ENCODE results near the gene AKR1C8. TPM values are rescaled to one million over a fixed set of nuclear protein-coding genes. Genes with fewer than 3 reads are reported as not detected.
"Not testable (repeated sequence)": the region's sequence is repeated elsewhere in the genome, so short reads cannot be mapped to it uniquely, and the experiment has no call there.

The AKR1C8 gene
- total RNA-seq, 2 donors from 2014 or later: not detected

DNA sequence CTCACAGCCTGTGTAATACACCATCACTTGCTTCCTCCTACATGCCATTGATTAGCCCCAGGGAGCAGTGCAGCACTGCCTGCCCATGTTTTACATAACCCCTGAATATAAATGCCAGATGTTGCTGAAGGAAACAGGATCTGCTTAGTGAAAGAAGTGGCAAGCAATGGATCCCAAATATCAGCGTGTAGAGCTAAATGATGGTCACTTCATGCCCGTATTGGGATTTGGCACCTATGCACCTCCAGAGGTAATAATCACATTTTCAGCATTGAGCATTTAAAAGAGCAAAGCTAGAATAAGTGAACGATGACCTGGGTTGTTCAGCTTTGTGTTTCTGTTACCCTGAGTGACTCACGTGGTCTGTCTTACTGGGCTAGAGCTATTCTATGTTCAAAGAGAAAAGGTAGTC, 11.8 kb upstream of the AKR1C8 start, which contains the start of gene AKR1C4:
Gene AKR1C4 (plus strand): TSS at position 136 of the 412 bp plus-strand sequence. CDS start 31 bp downstream, at position 167.
- H3K27ac Mint-ChIP-seq: no peak within 1 kb of the TSS
- H3K9me3 Mint-ChIP-seq: peaks cover 0 to 3% of the 10 kb centered on the region in 2 donors
- ATAC-seq (replicated peaks in 1 of 2) (no peak), DNase-seq (no peak)
- H3K27me3 Mint-ChIP-seq (ENCODE audit: low read depth): peaks cover 7% of the 10 kb centered on the region
- no peaks in the 10 kb centered on the region for H3K36me3 Mint-ChIP-seq (ENCODE audit: insufficient read depth in 2 of 2)
- H3K4me3 Mint-ChIP-seq: no peak within 1 kb of the TSS
- no peaks in the 10 kb centered on the region for H3K4me1 Mint-ChIP-seq (ENCODE audit: low read depth)

DNA sequence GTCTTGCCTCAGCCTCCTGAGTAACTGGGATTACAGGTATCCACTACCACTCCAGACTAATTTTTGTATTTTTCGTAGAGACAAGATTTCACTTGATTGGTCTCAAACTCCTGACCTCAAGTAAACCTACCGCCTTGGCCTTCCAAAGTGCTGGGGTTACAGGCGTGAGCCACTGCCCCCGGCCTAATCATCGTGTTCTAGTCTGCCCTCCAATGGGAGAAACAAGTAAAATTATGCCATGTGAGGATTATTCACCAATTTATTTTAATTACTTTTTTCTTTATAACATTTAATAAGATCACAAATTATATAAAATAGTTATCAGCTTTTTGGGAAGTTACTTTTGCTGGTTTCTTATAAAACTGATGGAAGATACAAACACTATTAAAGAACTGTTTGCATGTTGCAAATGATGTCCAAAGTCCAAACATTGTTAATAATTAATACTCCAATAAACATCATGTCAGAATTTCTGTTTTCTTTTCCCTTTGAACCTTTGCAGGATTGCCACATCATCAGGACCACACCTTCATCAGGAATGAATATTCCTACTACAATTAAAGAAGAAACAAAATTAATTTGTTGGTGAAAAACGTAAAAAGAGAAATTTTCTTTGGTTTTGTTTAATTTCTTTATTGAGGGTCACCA, 10.9 kb upstream of the AKR1C8 start:
- Mint-ChIP-seq H3K4me3 (no peak overlapping the region), H3K36me3 (ENCODE audit: insufficient read depth in 2 of 2) (no peaks in the 10 kb centered on the region), H3K9me3 (peaks cover 0 to 3% of the 10 kb centered on the region in 2 donors), H3K27me3 (ENCODE audit: low read depth) (peaks cover 7% of the 10 kb centered on the region), H3K4me1 (ENCODE audit: low read depth) (no peaks in the 10 kb centered on the region), H3K27ac (no peak overlapping the region)
- DNase-seq: no peak
- ATAC-seq (replicated peaks in 1 of 2): no peak

DNA sequence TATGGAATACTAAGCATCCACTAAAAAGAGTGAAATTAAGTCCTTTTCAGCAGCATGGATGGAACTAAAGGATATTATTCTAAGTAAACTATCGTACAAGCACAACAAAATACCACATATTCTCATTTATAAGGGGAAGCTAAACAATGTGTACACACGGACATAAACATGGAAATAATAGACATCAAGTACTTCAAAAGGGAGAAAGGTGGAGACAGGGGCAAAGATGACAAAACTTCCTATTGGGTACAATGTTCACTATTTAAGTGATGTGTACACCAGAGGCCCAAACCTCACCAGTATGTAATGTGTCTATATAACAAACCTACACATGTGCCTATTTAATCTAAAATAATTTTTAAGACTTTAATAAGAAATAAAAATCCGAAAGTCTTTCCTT, 9.5 kb upstream of the AKR1C8 start:
- Mint-ChIP-seq H3K36me3 (ENCODE audit: insufficient read depth in 2 of 2) (no peaks in the 10 kb centered on the region), H3K9me3 (peaks cover 0 to 3% of the 10 kb centered on the region in 2 donors), H3K4me3 (no peak overlapping the region), H3K27ac (no peak overlapping the region), H3K4me1 (ENCODE audit: low read depth) (peaks cover 8% of the 10 kb centered on the region), H3K27me3 (ENCODE audit: low read depth) (peaks cover 7% of the 10 kb centered on the region)
- ATAC-seq (replicated peaks in 1 of 2) (no peak), DNase-seq (no peak)

DNA sequence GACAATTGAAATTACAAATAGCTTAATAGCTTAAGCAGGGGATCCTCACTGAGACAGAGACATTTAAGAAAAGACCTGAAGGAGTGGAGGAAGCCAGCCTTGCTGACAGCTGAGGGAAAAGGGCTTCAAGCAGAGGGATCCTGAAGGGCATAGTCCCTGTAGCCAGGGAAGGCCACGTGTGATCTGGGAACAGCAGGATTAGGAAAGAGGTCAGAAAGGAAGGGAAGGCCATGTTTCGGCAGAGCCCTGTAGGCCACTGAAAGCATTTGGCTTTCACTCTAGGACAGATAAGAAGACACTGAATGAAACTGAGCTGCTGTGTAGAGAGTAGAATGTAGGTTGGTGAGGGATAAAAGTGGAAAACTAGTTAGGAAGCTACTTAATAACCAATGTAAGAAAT, 3.4 kb upstream of the AKR1C8 start:
- no peak for ATAC-seq (replicated peaks in 1 of 2)
- Mint-ChIP-seq H3K27ac (no peak overlapping the region), H3K9me3 (no peaks in the 10 kb centered on the region), H3K4me1 (ENCODE audit: low read depth) (peaks cover 10% of the 10 kb centered on the region), H3K36me3 (ENCODE audit: insufficient read depth in 2 of 2) (no peaks in the 10 kb centered on the region), H3K27me3 (ENCODE audit: low read depth) (no peaks in the 10 kb centered on the region), H3K4me3 (no peak overlapping the region)
- DNase-seq: no peak

DNA sequence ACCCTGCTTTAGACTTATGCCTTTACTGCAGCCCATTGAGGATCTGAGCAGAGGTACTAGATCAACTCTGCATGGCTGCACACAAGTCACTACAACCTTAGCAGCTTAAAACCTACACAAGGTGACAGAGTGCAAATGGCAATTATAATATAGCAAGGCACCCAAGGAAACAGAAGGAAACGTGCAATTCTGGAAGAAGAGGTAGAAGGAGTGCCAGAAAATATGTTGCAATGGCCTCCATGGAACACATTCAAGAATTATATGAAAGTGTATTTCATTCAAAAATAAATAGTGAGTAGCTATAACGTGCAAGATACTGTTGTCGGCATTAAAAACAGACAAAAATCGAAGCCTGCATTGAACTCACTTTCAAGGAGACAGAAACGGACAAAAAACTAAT, 2.9 kb upstream of the AKR1C8 start:
- no peak for ATAC-seq (replicated peaks in 1 of 2)
- no peaks in the 10 kb centered on the region for H3K36me3 Mint-ChIP-seq (ENCODE audit: insufficient read depth in 2 of 2)

DNA sequence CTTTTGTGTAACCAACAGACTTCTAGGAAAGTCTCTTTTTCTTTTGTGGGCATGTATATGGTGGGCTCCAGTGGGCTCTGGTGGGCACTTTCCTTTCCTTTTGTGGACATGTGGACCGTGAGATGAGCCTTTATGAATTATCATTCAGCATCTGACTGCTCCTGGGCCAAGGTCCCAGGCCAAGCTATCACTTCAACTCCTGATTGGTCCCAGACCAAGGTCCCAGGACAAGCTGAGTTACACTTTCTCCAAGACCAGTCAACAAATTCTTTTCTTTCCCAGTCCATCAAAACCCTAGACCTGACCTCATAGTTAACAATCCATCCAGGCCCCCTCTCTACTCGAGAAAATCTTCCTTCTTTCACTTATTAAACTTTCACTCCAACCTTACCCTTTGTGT, 1.0 kb downstream of the AKR1C8 start:
- no peak for DNase-seq
- H3K9me3 Mint-ChIP-seq: peaks cover 1 to 3% of the 10 kb centered on the region in 2 donors
- H3K27me3 Mint-ChIP-seq (ENCODE audit: low read depth): no peaks in the 10 kb centered on the region
- no peak overlapping the region for H3K4me3 Mint-ChIP-seq
- ATAC-seq (replicated peaks in 1 of 2): no peak
- H3K27ac Mint-ChIP-seq: no peak overlapping the region
- peaks cover 0 to 1% of the 10 kb centered on the region in 2 donors for H3K36me3 Mint-ChIP-seq (ENCODE audit: insufficient read depth in 2 of 2)
- no peaks in the 10 kb centered on the region for H3K4me1 Mint-ChIP-seq (ENCODE audit: low read depth)

More for the DNA sequence above, 2.9 kb upstream of the AKR1C8 start:
- H3K27me3 Mint-ChIP-seq (ENCODE audit: low read depth): no peaks in the 10 kb centered on the region
- no peak overlapping the region for H3K27ac Mint-ChIP-seq
- peaks cover 10% of the 10 kb centered on the region for H3K4me1 Mint-ChIP-seq (ENCODE audit: low read depth)
- H3K4me3 Mint-ChIP-seq: no peak overlapping the region
- DNase-seq: no peak
- no peaks in the 10 kb centered on the region for H3K9me3 Mint-ChIP-seq

DNA sequence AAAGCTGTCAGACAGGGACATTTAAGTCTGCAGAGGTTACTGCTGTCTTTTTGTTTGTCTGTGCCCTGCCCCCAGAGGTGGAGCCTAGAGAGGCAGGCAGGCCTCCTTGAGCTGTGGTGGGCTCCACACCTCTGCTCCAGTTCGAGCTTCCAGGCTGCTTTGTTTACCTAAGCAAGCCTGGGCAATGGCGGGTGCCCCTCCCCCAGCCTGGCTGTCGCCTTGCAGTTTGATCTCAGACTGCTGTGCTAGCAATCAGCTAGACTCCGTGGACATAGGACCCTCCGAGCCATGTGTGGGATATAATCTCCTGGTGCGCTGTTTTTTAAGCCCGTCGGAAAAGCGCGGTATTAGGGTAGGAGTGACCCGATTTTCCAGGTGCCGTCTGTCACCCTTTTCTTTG, 4.4 kb downstream of the AKR1C8 start:
- H3K9me3 Mint-ChIP-seq; H3K27me3 Mint-ChIP-seq (ENCODE audit: low read depth); H3K36me3 Mint-ChIP-seq (ENCODE audit: insufficient read depth in 2 of 2); H3K27ac Mint-ChIP-seq; ATAC-seq (replicated peaks in 1 of 2); H3K4me3 Mint-ChIP-seq; H3K4me1 Mint-ChIP-seq (ENCODE audit: low read depth); DNase-seq: not testable (repeated sequence)

DNA sequence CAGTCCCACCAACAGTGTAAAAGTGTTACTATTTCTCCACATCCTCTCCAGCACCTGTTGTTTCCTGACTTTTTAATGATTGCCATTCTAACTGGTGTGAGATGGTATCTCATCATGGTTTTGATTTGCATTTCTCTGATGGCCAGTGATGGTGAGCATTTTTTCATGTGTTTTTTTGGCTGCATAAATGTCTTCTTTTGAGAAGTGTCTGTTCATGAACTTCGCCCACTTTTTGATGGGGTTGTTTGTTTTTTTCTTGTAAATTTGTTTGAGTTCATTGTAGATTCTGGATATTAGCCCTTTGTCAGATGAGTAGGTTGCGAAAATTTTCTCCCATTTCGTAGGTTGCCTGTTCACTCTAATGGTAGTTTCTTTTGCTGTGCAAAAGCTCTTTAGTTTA, 9.4 kb downstream of the AKR1C8 start:
- H3K36me3 Mint-ChIP-seq (ENCODE audit: insufficient read depth in 2 of 2); H3K4me3 Mint-ChIP-seq; H3K27me3 Mint-ChIP-seq (ENCODE audit: low read depth); H3K4me1 Mint-ChIP-seq (ENCODE audit: low read depth); ATAC-seq (replicated peaks in 1 of 2); H3K27ac Mint-ChIP-seq; H3K9me3 Mint-ChIP-seq; DNase-seq: not testable (repeated sequence)

DNA sequence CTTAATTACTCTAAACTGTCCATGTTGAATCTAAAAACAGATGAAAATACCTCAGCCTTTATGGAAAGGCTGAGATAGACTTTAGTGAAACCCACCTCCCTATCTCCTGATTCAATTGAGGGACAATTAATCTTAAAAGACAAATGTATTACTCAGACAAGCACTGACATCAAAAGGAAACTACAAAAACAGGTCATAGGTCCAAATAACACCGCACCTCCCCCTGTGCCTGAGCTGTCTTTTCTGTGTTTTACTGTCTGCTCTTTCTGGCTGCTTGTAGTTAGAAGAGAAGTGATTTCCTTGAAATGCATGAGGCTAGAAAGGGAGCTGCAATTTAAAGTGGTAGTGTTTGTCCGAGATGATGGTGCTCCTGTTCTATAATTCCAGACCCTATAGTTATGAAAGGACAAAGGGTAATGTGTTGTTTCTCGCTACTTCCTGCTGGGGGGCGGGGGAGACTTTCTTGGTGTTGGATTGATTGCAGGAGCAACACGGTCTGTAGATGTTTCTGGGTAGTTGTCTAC, 16.0 kb downstream of the AKR1C8 start:
- H3K9me3 Mint-ChIP-seq: peaks cover 12 to 19% of the 10 kb centered on the region in 2 donors
- ATAC-seq (replicated peaks in 1 of 2) (peak; percentile 97 to 98), DNase-seq (peak; percentile 44 to 67)
- H3K4me1 Mint-ChIP-seq (ENCODE audit: low read depth): peaks cover 16% of the 10 kb centered on the region
- peak overlapping the region; percentile 99 for H3K27ac Mint-ChIP-seq
- H3K4me3 Mint-ChIP-seq: peak overlapping the region; percentile 38 to 80
- H3K27me3 Mint-ChIP-seq (ENCODE audit: low read depth): no peaks in the 10 kb centered on the region
- H3K36me3 Mint-ChIP-seq (ENCODE audit: insufficient read depth in 2 of 2): peaks cover 18 to 28% of the 10 kb centered on the region in 2 donors

DNA sequence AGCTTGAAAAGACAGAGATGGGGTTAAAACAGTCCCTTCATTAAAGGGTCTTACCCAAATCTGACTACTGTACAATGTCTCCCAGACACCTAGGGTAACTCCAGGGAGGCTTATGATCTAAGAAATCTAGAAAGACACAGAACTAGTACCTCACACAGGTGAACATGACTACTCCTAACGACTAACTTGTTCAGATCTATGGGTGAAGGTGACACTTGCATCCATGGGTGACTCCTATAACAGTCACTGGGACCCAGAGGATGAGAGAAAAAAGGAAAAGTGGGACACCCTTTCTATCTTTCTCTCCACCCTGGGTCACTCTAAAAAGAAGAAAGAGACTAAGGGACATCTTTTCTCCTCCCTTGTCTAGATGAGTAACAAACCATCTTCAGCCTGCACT, 19.2 kb downstream of the AKR1C8 start:
- DNase-seq (no peak), ATAC-seq (replicated peaks in 1 of 2) (no peak)
- no peak overlapping the region for H3K4me3 Mint-ChIP-seq
- H3K9me3 Mint-ChIP-seq: peaks cover 23 to 24% of the 10 kb centered on the region in 2 donors
- peaks cover 20 to 32% of the 10 kb centered on the region in 2 donors for H3K36me3 Mint-ChIP-seq (ENCODE audit: insufficient read depth in 2 of 2)
- H3K27ac Mint-ChIP-seq: no peak overlapping the region
- no peaks in the 10 kb centered on the region for H3K27me3 Mint-ChIP-seq (ENCODE audit: low read depth)
- peaks cover 16% of the 10 kb centered on the region for H3K4me1 Mint-ChIP-seq (ENCODE audit: low read depth)

DNA sequence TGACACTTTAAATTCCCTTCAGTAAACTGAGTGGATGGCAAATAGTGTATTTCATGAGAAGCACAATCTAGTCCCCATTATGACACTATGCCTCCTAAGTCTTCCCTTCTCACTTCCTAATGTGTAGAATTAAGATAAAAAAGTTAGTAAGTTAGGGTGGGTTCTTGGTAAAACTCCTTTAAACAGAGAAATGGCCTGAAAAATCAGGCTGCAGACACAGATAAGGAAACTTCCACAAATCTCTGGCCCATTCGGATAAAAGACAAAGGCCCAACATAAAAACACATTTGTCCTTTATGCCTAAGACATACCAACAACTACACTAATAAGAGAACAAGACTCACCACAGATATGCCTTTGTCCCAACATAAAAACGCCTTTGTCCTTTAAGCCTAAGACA, 21.5 kb downstream of the AKR1C8 start:
- no peak for DNase-seq
- Mint-ChIP-seq H3K9me3 (peaks cover 19 to 24% of the 10 kb centered on the region in 2 donors), H3K36me3 (ENCODE audit: insufficient read depth in 2 of 2) (peaks cover 17 to 29% of the 10 kb centered on the region in 2 donors), H3K27me3 (ENCODE audit: low read depth) (no peaks in the 10 kb centered on the region), H3K4me1 (ENCODE audit: low read depth) (peaks cover 6% of the 10 kb centered on the region), H3K27ac (no peak overlapping the region), H3K4me3 (no peak overlapping the region)
- ATAC-seq (replicated peaks in 1 of 2): no peak

DNA sequence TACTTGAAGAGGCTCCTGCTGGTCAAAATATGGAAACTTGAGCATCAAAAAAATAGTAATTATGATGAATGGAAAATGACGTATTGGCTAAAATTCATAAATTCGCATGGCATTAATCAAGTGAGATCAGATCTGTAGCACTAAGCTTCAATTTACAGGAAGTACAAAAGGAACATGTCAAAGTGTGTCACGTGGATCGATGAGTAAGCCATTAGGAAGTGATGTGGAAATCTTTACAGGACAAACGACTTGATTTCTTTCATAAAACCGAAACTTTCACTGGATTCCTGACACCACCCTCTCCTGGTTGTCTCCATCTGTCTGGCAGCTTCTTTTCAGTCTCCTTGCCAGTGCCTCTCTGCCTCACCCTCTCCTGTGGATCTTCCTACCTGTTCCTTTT, 25.8 kb downstream of the AKR1C8 start:
- Mint-ChIP-seq H3K4me1 (ENCODE audit: low read depth) (no peaks in the 10 kb centered on the region), H3K9me3 (peaks cover 4 to 12% of the 10 kb centered on the region in 2 donors), H3K36me3 (ENCODE audit: insufficient read depth in 2 of 2) (peaks cover 1 to 5% of the 10 kb centered on the region in 2 donors), H3K27ac (no peak overlapping the region), H3K27me3 (ENCODE audit: low read depth) (no peaks in the 10 kb centered on the region), H3K4me3 (no peak overlapping the region)
- no peak for DNase-seq
- no peak for ATAC-seq (replicated peaks in 1 of 2)

DNA sequence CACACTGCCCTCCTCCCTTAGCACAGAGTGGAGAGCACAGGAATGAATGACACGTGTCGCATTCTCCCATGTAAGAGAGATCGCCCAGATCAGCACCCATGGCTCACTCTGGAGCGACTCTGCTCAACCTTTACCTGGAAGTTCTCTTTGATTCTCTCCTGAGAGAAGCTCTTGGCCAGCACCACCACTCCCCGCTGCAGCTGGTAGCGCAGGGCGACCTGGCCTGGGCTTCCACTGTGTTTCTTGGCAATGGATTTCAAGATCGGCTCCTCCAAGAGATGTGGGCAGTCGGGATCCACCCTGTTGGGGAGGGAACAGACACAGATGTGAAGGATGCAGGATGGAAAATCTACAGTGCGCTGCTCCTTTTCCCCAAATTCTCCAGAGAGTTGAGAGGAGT, 27.4 kb downstream of the AKR1C8 start:
- no peak overlapping the region for H3K27ac Mint-ChIP-seq
- ATAC-seq (replicated peaks in 1 of 2): no peak
- H3K27me3 Mint-ChIP-seq (ENCODE audit: low read depth): no peaks in the 10 kb centered on the region
- no peaks in the 10 kb centered on the region for H3K4me1 Mint-ChIP-seq (ENCODE audit: low read depth)
- no peak for DNase-seq
- H3K36me3 Mint-ChIP-seq (ENCODE audit: insufficient read depth in 2 of 2): peaks cover 0 to 1% of the 10 kb centered on the region in 2 donors
- H3K9me3 Mint-ChIP-seq: peaks cover 3 to 6% of the 10 kb centered on the region in 2 donors
- no peak overlapping the region for H3K4me3 Mint-ChIP-seq

DNA sequence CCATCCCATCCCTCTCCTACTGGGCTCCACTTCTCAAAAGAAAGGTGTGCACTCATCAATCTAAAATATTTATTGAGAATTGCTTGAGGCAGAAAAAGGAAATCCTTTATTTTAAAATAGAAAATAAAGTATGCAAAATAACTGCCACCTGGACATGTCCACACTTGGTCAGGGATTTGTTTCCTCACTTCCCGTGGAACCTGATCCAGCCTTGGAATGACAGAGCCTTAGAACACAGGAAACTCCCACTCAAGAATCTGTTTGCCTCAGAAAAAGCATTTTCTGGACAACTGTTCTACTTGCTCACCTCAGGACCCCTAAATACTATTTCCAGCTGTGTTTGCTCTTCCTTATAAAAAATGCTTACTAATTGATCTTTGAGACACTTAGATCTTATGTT, 29.0 kb downstream of the AKR1C8 start:
- ATAC-seq (replicated peaks in 1 of 2): no peak
- Mint-ChIP-seq H3K9me3 (peaks cover 1% of the 10 kb centered on the region in 2 donors), H3K36me3 (ENCODE audit: insufficient read depth in 2 of 2) (peaks cover 0 to 1% of the 10 kb centered on the region in 2 donors), H3K4me3 (no peak overlapping the region), H3K4me1 (ENCODE audit: low read depth) (no peaks in the 10 kb centered on the region), H3K27me3 (ENCODE audit: low read depth) (no peaks in the 10 kb centered on the region), H3K27ac (no peak overlapping the region)
- DNase-seq: no peak

Data from activated T-cell treated with anti-CD3 and anti-CD28 coated beads, Interleukin-2, amount 50 U/mL, for 72 hours (primary cell).